Measurements from ENCODE around the gene SPATA24.
A peak's percentile ranks its signal among the peaks of the same experiment; 100 is the strongest.
"Not testable (repeated sequence)": the region's sequence is repeated elsewhere in the genome, so short reads cannot be mapped to it uniquely, and the experiment has no call there.

SPATA24 gene

DNA sequence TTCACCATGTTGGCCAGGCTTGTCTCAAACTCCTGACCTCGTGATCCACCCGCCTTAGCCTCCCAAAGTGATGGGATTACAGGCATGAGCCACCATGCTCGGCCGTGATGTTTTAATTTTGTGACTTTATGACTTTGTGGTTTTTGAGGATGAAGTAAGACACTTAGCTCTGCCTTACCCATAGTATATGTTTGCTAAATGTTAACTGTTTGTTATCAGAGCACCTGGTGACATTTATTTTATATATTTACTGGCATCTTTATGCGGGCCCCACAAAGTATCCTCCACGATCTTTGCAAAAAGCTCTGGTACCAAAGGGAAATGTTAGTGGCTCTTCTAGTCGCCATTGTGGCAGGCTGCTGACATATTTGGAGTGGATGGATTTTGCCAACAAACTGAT lies 27.5 kb downstream of the SPATA24 start:
- no peak for TF ChIP-seq Cebpa-rat (IDR thresholded peaks at IDR 0.05)
- Histone ChIP-seq H4K20me1 (peaks cover under 1% of the 10 kb centered on the region; the same call in 1 of the 2 replicates), H3K27ac (no peak overlapping the region), H3K4me3 (no peak overlapping the region), H3K36me3 (peaks cover 83% of the 10 kb centered on the region), H3K9ac (no peak overlapping the region), H3K4me2 (no peak overlapping the region), H3K9me3 (no peaks in the 10 kb centered on the region), H3K27me3 (no peaks in the 10 kb centered on the region), H3K4me1 (peaks cover 25% of the 10 kb centered on the region)

DNA sequence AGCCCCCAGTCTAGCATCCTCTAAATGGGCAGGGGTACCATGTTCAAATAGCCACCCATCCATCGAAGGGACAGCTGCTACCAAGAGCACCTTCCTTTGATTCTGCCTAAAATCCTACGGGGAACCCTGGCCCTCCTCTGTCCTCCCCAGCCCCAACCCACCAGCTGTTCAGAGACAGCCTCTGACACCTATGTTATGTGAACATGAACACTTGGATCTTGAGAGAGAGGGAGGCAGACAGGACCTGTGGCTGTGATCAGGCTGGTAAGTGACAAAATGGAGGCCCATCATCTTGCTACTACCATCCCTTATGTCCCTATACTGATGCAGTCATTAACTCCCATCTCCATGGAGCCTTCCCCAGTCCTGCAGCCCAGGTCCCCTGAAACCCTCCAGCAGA lies 29.0 kb downstream of the SPATA24 start:
- Histone ChIP-seq H4K20me1 (peaks cover 7% of the 10 kb centered on the region; the same call in 1 of the 2 replicates), H3K27ac (no peak overlapping the region), H3K36me3 (peaks cover 93% of the 10 kb centered on the region), H3K4me1 (peaks cover 24% of the 10 kb centered on the region), H3K9ac (no peak overlapping the region), H3K4me3 (no peak overlapping the region), H3K4me2 (no peak overlapping the region), H3K27me3 (no peaks in the 10 kb centered on the region), H3K9me3 (no peaks in the 10 kb centered on the region)
- TF ChIP-seq Cebpa-rat (IDR thresholded peaks at IDR 0.05), result no peak

DNA sequence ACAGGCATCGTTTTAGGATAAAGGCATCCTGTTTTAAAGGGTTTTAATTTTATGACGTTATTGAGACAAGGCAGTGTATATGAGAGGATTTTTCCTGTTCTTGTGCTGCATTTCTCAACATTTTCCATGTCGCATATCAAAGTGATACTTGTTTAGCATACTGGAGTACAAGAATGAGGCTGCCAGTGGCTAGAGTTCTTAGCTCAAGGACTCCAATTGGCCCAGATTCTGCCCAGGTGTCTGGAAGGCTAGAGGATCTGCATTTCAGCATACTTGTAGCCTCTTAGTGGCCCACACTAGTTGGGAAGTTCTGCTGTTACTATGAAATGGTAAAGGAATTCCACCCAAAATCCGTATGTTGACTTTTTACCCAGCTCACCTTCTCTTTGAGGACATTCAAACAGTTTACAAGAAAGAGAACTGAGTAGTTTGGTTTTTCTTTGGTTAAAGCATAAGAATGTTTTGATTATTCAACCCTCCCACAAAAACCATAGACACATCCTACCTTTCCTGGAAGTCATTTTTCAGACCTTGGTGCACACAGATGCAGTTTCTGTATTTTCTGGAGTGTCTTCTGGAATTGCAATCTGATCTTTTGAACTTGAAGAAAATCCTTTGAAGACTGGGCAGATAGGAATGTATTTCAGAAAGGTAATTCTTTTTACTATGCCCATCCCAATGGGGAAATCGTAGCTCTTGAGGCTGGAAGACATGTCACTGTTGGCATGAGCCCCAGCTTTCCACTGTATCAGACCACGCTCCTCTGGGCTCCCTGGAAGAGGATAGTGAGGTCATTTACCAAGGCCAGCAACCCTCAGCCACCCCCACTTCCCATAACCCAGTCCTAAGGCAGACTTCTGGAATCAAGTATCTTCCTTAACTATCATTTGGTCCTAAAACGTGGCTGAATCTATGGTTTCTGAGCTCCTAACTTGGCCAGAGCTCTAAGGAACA lies 32.1 kb downstream of the SPATA24 start:
- H3K27ac ChIP-seq, result no peak overlapping the region
- peaks cover 96% of the 10 kb centered on the region for H3K36me3 ChIP-seq
- no peaks in the 10 kb centered on the region for H3K27me3 ChIP-seq
- H4K20me1 ChIP-seq, result peaks cover 32% of the 10 kb centered on the region
- peaks cover 23% of the 10 kb centered on the region for H3K4me1 ChIP-seq
- no peaks in the 10 kb centered on the region for H3K9me3 ChIP-seq
- H3K4me2 ChIP-seq, result no peak overlapping the region
- no peak overlapping the region for H3K9ac ChIP-seq
- no peak overlapping the region for H3K4me3 ChIP-seq
- TF ChIP-seq Cebpa-rat (IDR thresholded peaks at IDR 0.05), result no peak

DNA sequence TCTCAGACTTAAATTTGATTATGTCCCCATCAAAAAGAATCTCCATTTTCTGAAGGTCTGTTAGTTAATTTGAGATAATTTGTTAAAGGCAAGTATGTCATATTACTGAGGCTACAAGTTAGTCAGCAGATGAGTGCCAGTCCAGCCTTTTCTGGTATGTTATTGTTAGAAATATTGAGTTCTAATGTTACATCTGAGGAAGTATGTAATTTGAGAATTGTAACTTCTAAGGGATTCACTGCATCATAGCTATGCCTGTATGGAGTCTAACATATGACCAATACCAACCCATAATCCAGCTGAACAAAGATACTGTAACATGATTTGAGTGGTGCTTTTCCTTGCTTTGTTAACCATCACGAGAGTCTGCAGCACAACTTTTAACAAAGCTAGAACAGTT lies 34.7 kb downstream of the SPATA24 start:
- no peak overlapping the region for H3K9ac ChIP-seq
- H3K36me3 ChIP-seq, result peaks cover 100% of the 10 kb centered on the region
- no peak overlapping the region for H3K27ac ChIP-seq

DNA sequence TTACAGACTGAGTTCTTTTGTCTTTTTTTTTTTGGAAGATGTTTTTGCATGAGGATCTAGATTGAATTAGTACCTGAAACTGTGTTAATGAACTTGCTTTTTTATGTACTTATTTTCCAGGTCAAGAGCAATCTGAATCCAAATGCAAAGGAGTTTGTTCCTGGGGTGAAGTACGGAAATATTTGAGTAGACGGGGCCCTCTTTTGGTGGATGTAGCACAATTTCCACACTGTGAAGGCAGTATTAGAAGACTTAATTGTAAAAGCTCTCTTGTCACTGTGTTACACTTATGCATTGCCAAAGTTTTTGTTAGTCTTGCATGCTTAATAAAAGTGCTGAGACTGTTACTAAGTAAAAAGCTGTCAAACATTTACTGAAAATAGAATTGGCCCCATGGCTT lies 35.3 kb downstream of the SPATA24 start:
- H3K27me3 ChIP-seq, result no peaks in the 10 kb centered on the region
- peaks cover 26% of the 10 kb centered on the region for H3K4me1 ChIP-seq
- no peak overlapping the region for H3K27ac ChIP-seq
- no peak overlapping the region for H3K4me2 ChIP-seq
- no peaks in the 10 kb centered on the region for H3K9me3 ChIP-seq
- no peak for TF ChIP-seq Cebpa-rat (IDR thresholded peaks at IDR 0.05)
- H3K4me3 ChIP-seq, result no peak overlapping the region
- no peak overlapping the region for H3K9ac ChIP-seq
- peaks cover 100% of the 10 kb centered on the region for H3K36me3 ChIP-seq
- H4K20me1 ChIP-seq, result peaks cover 62% of the 10 kb centered on the region

More for the DNA sequence above, 34.7 kb downstream of the SPATA24 start:
- TF ChIP-seq Cebpa-rat (IDR thresholded peaks at IDR 0.05), result no peak
- Histone ChIP-seq H3K4me3 (no peak overlapping the region), H3K4me1 (peaks cover 26% of the 10 kb centered on the region), H3K27me3 (no peaks in the 10 kb centered on the region), H3K4me2 (no peak overlapping the region), H4K20me1 (peaks cover 57% of the 10 kb centered on the region), H3K9me3 (no peaks in the 10 kb centered on the region)

GRCh38 chr5:139364466-139364865 lies 39.4 kb downstream of the SPATA24 start:
- Histone ChIP-seq H3K4me1 (peaks cover 8% of the 10 kb centered on the region), H3K36me3 (peaks cover 99% of the 10 kb centered on the region), H3K9ac (no peak overlapping the region), H3K9me3 (no peaks in the 10 kb centered on the region), H3K27me3 (no peaks in the 10 kb centered on the region), H4K20me1 (peaks cover 97% of the 10 kb centered on the region), H3K4me3 (no peak overlapping the region), H3K27ac (no peak overlapping the region), H3K4me2 (no peak overlapping the region)
- TF ChIP-seq Cebpa-rat (IDR thresholded peaks at IDR 0.05), result no peak

- H3K4me2 ChIP-seq, result no peak overlapping the region
- H3K9ac ChIP-seq, result no peak overlapping the region
- peaks cover 99% of the 10 kb centered on the region for H3K36me3 ChIP-seq
- H3K27me3 ChIP-seq, result no peaks in the 10 kb centered on the region
- H3K4me1 ChIP-seq, result peaks cover 8% of the 10 kb centered on the region
- TF ChIP-seq Cebpa-rat (IDR thresholded peaks at IDR 0.05), result no peak
- H4K20me1 ChIP-seq, result peaks cover 99% of the 10 kb centered on the region
- H3K27ac ChIP-seq, result no peak overlapping the region
- no peaks in the 10 kb centered on the region for H3K9me3 ChIP-seq
- H3K4me3 ChIP-seq, result no peak overlapping the region
Measured at GRCh38 chr5:139363937-139364336, 40.0 kb downstream of the SPATA24 start.

GRCh38 chr5:139361835-139362429 lies 42.0 kb downstream of the SPATA24 start:
- Histone ChIP-seq H3K27me3 (no peaks in the 10 kb centered on the region), H3K4me3 (no peak overlapping the region), H4K20me1 (peaks cover 99% of the 10 kb centered on the region), H3K36me3 (peaks cover 99% of the 10 kb centered on the region), H3K9ac (no peak overlapping the region), H3K9me3 (0 out of 2 replicates have a peak, but pooled peaks cover 5% of the 10 kb centered on the region), H3K4me1 (peaks cover 7% of the 10 kb centered on the region), H3K4me2 (no peak overlapping the region), H3K27ac (no peak overlapping the region)
- TF ChIP-seq Cebpa-rat (IDR thresholded peaks at IDR 0.05), result no peak

- no peak overlapping the region for H3K27ac ChIP-seq
- TF ChIP-seq Cebpa-rat (IDR thresholded peaks at IDR 0.05), result no peak
- H3K27me3 ChIP-seq, result no peaks in the 10 kb centered on the region
- H3K36me3 ChIP-seq, result peaks cover 99% of the 10 kb centered on the region
- no peak overlapping the region for H3K9ac ChIP-seq
- H3K9me3 ChIP-seq, result 0 out of 2 replicates have a peak, but pooled peaks cover 5% of the 10 kb centered on the region
- H3K4me1 ChIP-seq, result peaks cover 14% of the 10 kb centered on the region; the same call in 1 of the 2 replicates
- no peak overlapping the region for H3K4me3 ChIP-seq
- no peak overlapping the region for H3K4me2 ChIP-seq
- H4K20me1 ChIP-seq, result peaks cover 99% of the 10 kb centered on the region
Measured at GRCh38 chr5:139360384-139360783, 43.5 kb downstream of the SPATA24 start.

DNA sequence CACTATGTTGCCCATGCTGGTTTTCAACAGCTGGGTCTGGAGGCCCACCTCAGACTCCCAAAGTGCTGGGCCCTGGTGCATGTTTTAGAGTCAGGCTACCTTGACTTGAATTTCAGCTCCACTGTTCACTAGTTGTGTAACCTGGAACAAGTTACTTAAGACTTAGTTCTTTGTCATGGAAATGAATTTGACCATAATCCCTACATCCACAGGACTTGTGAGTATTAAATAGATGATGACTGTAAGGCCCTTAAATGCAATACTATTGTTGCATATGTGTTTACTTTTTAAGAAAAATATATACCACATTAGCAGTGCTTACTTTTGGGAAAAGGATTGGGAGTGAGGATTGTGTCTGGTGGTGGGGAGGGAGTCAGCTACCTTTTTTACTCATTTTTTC lies 45.8 kb downstream of the SPATA24 start:
- Histone ChIP-seq H3K27ac (no peak overlapping the region), H3K4me3 (no peak overlapping the region), H3K4me2 (no peak overlapping the region), H3K9ac (no peak overlapping the region), H3K27me3 (no peaks in the 10 kb centered on the region), H3K9me3 (peaks cover 5% of the 10 kb centered on the region; the same call in 1 of the 2 replicates), H3K4me1 (peaks cover 33% of the 10 kb centered on the region), H4K20me1 (peaks cover 100% of the 10 kb centered on the region), H3K36me3 (peaks cover 95% of the 10 kb centered on the region)
- TF ChIP-seq Cebpa-rat (IDR thresholded peaks at IDR 0.05), result no peak

DNA sequence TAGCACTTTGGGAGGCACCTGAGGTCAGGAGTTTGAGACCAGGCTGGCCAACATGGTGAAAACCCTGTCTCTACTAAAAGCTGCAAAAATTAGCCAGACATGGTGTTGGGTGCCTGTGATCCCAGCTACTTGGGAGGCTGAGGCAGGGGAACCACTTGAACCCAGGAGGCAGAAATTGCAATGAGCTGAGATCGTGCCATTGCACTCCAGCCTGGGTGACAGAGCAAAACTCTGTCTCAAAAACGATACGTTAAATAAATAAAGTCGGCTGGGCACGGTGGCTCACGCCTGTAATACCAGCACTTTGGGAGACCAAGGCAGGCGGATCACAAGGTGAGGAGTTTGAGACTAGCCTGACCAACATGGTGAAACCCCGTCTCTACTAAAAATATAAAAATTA lies 48.0 kb downstream of the SPATA24 start:
- not testable (repeated sequence) for H3K27me3 ChIP-seq, H3K9me3 ChIP-seq, H3K9ac ChIP-seq, H3K4me3 ChIP-seq, H3K27ac ChIP-seq
- Histone ChIP-seq H3K4me1 (peaks cover 54% of the 10 kb centered on the region), H3K4me2 (0 out of 2 replicates have a peak overlapping the region, but pooled peaks have one; percentile 3), H4K20me1 (peaks cover 100% of the 10 kb centered on the region), H3K36me3 (peaks cover 74% of the 10 kb centered on the region)

Data from BLaER1 (cell line).